Endothelial cell of umbilical vein (primary cell): ENCODE results near the gene BTG1.

Experiments used
- CTCF ChIP-seq, 2 donors: IDR thresholded peaks; 1 replicate in 1 of 2; 2 replicates in 1 of 2; pipeline ENCODE4 v1.5.1; 2011; ENCODE audit warnings: low read length in 2 of 2, mild to moderate bottlenecking in 2 of 2, moderate library complexity in 2 of 2, control low read depth in 1 of 2, inconsistent platforms in 1 of 2, low read depth in 1 of 2; ENCODE audit not compliant: insufficient read depth in 1 of 2; ENCODE audit errors: extremely low read depth in 1 of 2
- EZH2 ChIP-seq: IDR thresholded peaks from 2 replicates; pipeline ENCODE4 v1.6.1; 2012; ENCODE audit warnings: borderline replicate concordance, low read depth, mild to moderate bottlenecking, moderate library complexity, low read length, inconsistent platforms; ENCODE audit not compliant: severe bottlenecking
- MYC ChIP-seq: IDR thresholded peaks from one replicate; pipeline ENCODE4 v1.6.1; 2011; ENCODE audit warnings: mild to moderate bottlenecking, low read depth, low read length
- POLR2A ChIP-seq: IDR thresholded peaks from 2 replicates; pipeline ENCODE4 v1.6.1; 2012; ENCODE audit warnings: low read depth, mild to moderate bottlenecking, control low read depth, low read length
- POLR2AphosphoS5 ChIP-seq: IDR thresholded peaks from 2 replicates; pipeline ENCODE4 v1.6.1; 2012; ENCODE audit warnings: low read depth, mild to moderate bottlenecking, control low read depth, low read length, moderate library complexity; ENCODE audit not compliant: insufficient read depth

- TF ChIP-seq POLR2A = no peak
- no peak for TF ChIP-seq CTCF (IDR thresholded peaks at IDR 0.05; ENCODE audit: extremely low read depth in 1 of 2, insufficient read depth in 1 of 2, low read depth in 1 of 2, low read length in 2 of 2)
- TF ChIP-seq POLR2AphosphoS5 = no peak
- TF ChIP-seq EZH2 = no peak
- no peak for TF ChIP-seq MYC
Measured at GRCh38 chr12:92147491-92147890, 1.8 kb upstream of the BTG1 start.
